SK-N-SH treated with all-trans-retinoic acid at 6 μM for 48 hours (cell line): ENCODE measurements around the gene TRAPPC2L.

Source experiments
- ATAC-seq: fragments of 200-7000 bp; cut with Tn5 transposase; 3 replicates; pipeline ENCODE4 v1.9.1; 2020; ENCODE audit warnings: mild to moderate bottlenecking, moderate library complexity
- ARNTL ChIP-seq: fragments of 450-650 bp; formaldehyde crosslinking; IDR thresholded peaks from 2 replicates; pipeline ENCODE4 v1.5.0; 2020; ENCODE audit warnings: low read depth, mild to moderate bottlenecking, moderate library complexity, borderline replicate concordance
- BACH2 ChIP-seq: fragments of 250-450 bp; sonication (Bioruptor Pico); IDR thresholded peaks from 2 replicates; pipeline ENCODE4 v1.9.0; 2021; ENCODE audit warnings: mild to moderate bottlenecking, borderline replicate concordance
- CSDC2 ChIP-seq: fragments of 250-450 bp; sonication (Bioruptor Pico); IDR thresholded peaks from 2 replicates; pipeline ENCODE4 v1.5.0; 2020; ENCODE audit warnings: mild to moderate bottlenecking, moderate library complexity
- ESRRG ChIP-seq: fragments of 250-450 bp; sonication (Bioruptor Pico); IDR thresholded peaks from 2 replicates; pipeline ENCODE4 v1.6.1; 2021; ENCODE audit warnings: mild to moderate bottlenecking
- GLIS3 ChIP-seq: fragments of 250-450 bp; sonication (Bioruptor Pico); IDR thresholded peaks from 2 replicates; pipeline ENCODE4 v1.5.0; 2020; ENCODE audit warnings: mild to moderate bottlenecking, moderate library complexity
- ISL1 ChIP-seq: fragments of 250-450 bp; sonication (Bioruptor Pico); IDR thresholded peaks from 2 replicates; pipeline ENCODE4 v2.1.2; 2022; ENCODE audit warnings: mild to moderate bottlenecking, moderate library complexity
- OSR1 ChIP-seq: fragments of 250-450 bp; sonication (Bioruptor Pico); IDR thresholded peaks from 2 replicates; pipeline ENCODE4 v1.8.0; 2022; ENCODE audit warnings: moderate library complexity, mild to moderate bottlenecking, inconsistent platforms
- PPARA ChIP-seq: fragments of 250-450 bp; sonication (Bioruptor Pico); IDR thresholded peaks from 2 replicates; pipeline ENCODE4 v1.5.0; 2020; ENCODE audit warnings: mild to moderate bottlenecking, borderline replicate concordance
- RARB ChIP-seq: fragments of 250-450 bp; sonication (Bioruptor Pico); IDR thresholded peaks from 2 replicates; pipeline ENCODE4 v1.8.0; 2021; ENCODE audit warnings: mild to moderate bottlenecking, moderate library complexity
- SNAI2 ChIP-seq: fragments of 250-450 bp; sonication (Bioruptor Pico); IDR thresholded peaks from 2 replicates; pipeline ENCODE4 v1.5.0; 2020; ENCODE audit warnings: mild to moderate bottlenecking, moderate library complexity
- TCF4 ChIP-seq: fragments of 250-450 bp; sonication (Bioruptor Pico); IDR thresholded peaks from 2 replicates; pipeline ENCODE4 v1.8.0; 2021; ENCODE audit warnings: mild to moderate bottlenecking, moderate library complexity, borderline replicate concordance
- TOX ChIP-seq: fragments of 250-450 bp; sonication (Bioruptor Pico); IDR thresholded peaks from 2 replicates; pipeline ENCODE4 v1.8.0; 2021; ENCODE audit warnings: mild to moderate bottlenecking, moderate library complexity, borderline replicate concordance
- ZC3H10 ChIP-seq: fragments of 250-450 bp; sonication (Bioruptor Pico); IDR thresholded peaks from 2 replicates; pipeline ENCODE4 v1.5.1; 2021; ENCODE audit warnings: mild to moderate bottlenecking, moderate library complexity
- ZFP30 ChIP-seq: fragments of 450-650 bp; formaldehyde crosslinking; IDR thresholded peaks from 2 replicates; pipeline ENCODE4 v1.5.0; 2022; ENCODE audit warnings: mild to moderate bottlenecking, moderate library complexity
- ZNF565 ChIP-seq: fragments of 450-650 bp; formaldehyde crosslinking; conservative IDR thresholded peaks from 2 replicates; pipeline ENCODE4 v1.5.0; 2020; ENCODE audit warnings: low read depth, mild to moderate bottlenecking, moderate library complexity
- ZNF70 ChIP-seq: fragments of 450-650 bp; formaldehyde crosslinking; IDR thresholded peaks from 2 replicates; pipeline ENCODE4 v1.5.0; 2020; ENCODE audit warnings: mild to moderate bottlenecking, moderate library complexity
- ZNF8 ChIP-seq: fragments of 450-650 bp; formaldehyde crosslinking; IDR thresholded peaks from 2 replicates; pipeline ENCODE4 v1.5.0; 2020; ENCODE audit warnings: mild to moderate bottlenecking, moderate library complexity
- TF ChIP-seq, protein P1 (sequence below): fragments of 250-450 bp; sonication (Bioruptor Pico); IDR thresholded peaks from 2 replicates; pipeline ENCODE4 v1.8.0; 2020; ENCODE audit warnings: mild to moderate bottlenecking, moderate library complexity, borderline replicate concordance
- TF ChIP-seq, protein P2 (sequence below): fragments of 250-450 bp; sonication (Bioruptor Pico); IDR thresholded peaks from 2 replicates; pipeline ENCODE4 v1.5.1; 2021; ENCODE audit warnings: mild to moderate bottlenecking, moderate library complexity
- TF ChIP-seq, protein P3 (sequence below): fragments of 250-450 bp; sonication (Bioruptor Pico); IDR thresholded peaks from 2 replicates; pipeline ENCODE4 v1.8.0; 2021; ENCODE audit warnings: low read depth, mild to moderate bottlenecking, moderate library complexity, borderline replicate concordance
- TF ChIP-seq, protein P4 (sequence below): fragments of 250-450 bp; sonication (Bioruptor Pico); IDR thresholded peaks from 2 replicates; pipeline ENCODE4 v1.5.1; 2020; ENCODE audit warnings: low read depth, mild to moderate bottlenecking, moderate library complexity

TRAPPC2L gene

DNA sequence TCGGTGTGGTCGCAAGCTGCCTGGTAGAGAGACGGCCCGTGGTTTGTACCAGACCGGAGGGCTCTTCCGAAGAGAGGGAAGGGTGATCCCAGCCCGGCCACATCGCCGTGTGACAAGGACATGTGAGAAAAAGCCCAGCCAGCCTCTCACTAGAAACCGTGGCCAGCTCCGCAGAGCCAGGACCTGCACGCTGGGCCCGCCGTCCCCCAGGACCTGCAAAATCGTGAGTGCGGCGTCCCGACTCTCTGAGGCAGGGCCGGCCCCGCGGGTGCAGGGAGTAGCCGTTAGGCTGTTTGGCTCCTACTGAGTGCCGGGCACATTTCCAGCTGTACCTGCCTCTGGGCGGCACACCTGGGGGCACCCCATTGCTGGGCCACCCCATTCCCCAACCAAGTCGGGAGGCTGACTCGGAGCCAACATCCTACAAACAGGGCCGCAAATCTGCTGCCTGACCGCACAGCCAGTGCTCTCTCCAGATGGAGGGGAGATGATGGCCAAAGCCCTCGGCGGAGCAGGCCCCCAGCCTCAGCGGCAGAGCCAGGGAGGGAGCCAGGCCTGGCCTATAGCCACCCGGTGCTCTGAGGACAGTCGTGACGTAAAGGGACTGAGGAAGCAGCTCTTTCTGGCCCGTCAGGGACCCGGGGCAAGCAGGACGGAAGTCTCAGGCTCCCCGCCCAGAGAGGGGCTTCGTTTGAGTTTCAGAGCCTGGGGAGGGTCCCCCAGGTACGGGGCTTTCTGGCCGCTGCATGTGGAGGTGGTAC, 43.2 kb downstream of the TRAPPC2L start:
- TF ChIP-seq ZNF8 (CRISPR knock-in tag) (no peak), CSDC2 (CRISPR knock-in tag) (no peak), ARNTL (CRISPR knock-in tag) (no peak), BACH2 (CRISPR knock-in tag) (no peak), ESRRG (CRISPR knock-in tag) (no peak), SNAI2 (CRISPR knock-in tag) (no peak), TCF4 (CRISPR knock-in tag) (no peak), ZC3H10 (CRISPR knock-in tag) (no peak), ZNF70 (CRISPR knock-in tag) (no peak), GLIS3 (no peak), ZNF565 (CRISPR knock-in tag) (no peak), PPARA (CRISPR knock-in tag) (no peak), OSR1 (CRISPR knock-in tag) (no peak)
- TF ChIP-seq, protein P1, sequence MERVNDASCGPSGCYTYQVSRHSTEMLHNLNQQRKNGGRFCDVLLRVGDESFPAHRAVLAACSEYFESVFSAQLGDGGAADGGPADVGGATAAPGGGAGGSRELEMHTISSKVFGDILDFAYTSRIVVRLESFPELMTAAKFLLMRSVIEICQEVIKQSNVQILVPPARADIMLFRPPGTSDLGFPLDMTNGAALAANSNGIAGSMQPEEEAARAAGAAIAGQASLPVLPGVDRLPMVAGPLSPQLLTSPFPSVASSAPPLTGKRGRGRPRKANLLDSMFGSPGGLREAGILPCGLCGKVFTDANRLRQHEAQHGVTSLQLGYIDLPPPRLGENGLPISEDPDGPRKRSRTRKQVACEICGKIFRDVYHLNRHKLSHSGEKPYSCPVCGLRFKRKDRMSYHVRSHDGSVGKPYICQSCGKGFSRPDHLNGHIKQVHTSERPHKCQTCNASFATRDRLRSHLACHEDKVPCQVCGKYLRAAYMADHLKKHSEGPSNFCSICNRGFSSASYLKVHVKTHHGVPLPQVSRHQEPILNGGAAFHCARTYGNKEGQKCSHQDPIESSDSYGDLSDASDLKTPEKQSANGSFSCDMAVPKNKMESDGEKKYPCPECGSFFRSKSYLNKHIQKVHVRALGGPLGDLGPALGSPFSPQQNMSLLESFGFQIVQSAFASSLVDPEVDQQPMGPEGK (CRISPR knock-in tag): no peak
- TF ChIP-seq, protein P2, sequence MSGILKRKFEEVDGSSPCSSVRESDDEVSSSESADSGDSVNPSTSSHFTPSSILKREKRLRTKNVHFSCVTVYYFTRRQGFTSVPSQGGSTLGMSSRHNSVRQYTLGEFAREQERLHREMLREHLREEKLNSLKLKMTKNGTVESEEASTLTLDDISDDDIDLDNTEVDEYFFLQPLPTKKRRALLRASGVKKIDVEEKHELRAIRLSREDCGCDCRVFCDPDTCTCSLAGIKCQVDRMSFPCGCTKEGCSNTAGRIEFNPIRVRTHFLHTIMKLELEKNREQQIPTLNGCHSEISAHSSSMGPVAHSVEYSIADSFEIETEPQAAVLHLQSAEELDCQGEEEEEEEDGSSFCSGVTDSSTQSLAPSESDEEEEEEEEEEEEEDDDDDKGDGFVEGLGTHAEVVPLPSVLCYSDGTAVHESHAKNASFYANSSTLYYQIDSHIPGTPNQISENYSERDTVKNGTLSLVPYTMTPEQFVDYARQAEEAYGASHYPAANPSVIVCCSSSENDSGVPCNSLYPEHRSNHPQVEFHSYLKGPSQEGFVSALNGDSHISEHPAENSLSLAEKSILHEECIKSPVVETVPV (CRISPR knock-in tag): no peak
- TF ChIP-seq, protein P3, sequence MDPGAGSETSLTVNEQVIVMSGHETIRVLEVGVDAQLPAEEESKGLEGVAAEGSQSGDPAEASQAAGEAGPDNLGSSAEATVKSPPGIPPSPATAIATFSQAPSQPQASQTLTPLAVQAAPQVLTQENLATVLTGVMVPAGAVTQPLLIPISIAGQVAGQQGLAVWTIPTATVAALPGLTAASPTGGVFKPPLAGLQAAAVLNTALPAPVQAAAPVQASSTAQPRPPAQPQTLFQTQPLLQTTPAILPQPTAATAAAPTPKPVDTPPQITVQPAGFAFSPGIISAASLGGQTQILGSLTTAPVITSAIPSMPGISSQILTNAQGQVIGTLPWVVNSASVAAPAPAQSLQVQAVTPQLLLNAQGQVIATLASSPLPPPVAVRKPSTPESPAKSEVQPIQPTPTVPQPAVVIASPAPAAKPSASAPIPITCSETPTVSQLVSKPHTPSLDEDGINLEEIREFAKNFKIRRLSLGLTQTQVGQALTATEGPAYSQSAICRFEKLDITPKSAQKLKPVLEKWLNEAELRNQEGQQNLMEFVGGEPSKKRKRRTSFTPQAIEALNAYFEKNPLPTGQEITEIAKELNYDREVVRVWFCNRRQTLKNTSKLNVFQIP: no peak
- no peak for ATAC-seq

GRCh38 chr16:88900662-88901052, 43.7 kb downstream of the TRAPPC2L start:
- no peak for ATAC-seq
- TF ChIP-seq ZNF565 (CRISPR knock-in tag) (no peak), RARB (no peak), ZFP30 (CRISPR knock-in tag) (no peak), ISL1 (CRISPR knock-in tag) (no peak), CSDC2 (CRISPR knock-in tag) (no peak), PPARA (CRISPR knock-in tag) (no peak)
- TF ChIP-seq, protein P4, sequence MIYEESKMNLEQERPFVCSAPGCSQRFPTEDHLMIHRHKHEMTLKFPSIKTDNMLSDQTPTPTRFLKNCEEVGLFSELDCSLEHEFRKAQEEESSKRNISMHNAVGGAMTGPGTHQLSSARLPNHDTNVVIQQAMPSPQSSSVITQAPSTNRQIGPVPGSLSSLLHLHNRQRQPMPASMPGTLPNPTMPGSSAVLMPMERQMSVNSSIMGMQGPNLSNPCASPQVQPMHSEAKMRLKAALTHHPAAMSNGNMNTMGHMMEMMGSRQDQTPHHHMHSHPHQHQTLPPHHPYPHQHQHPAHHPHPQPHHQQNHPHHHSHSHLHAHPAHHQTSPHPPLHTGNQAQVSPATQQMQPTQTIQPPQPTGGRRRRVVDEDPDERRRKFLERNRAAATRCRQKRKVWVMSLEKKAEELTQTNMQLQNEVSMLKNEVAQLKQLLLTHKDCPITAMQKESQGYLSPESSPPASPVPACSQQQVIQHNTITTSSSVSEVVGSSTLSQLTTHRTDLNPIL (CRISPR knock-in tag): no peak

DNA sequence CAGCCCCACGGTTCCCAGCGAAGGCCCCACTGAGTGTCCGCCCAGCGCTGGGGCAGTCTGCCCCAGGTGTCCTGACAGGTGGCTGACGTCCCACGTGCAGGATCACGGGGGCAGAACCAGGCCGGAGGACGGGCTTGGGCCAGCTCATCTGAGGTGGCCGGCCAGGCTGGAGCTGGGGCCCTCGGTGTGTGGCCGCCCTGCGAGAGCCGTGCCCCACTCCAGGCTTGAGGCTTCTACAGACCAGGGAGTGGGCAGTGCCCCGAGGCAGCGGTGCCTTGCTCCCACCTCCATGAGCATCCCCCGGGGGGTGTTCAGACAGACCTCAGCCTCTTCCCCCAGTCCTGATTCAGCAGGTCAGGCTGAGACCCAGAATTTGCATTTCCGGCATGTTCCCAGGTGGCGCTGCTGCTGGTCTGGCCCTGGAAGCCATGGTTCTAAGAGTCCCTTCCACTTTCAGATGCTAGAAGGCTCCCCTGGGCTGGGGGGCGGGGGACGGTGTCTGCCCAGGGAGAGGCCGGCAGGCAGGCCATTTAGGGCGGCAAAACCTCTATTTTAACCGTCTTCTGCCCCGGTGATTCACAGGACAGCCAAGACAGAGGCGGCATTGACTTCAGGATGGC, 44.9 kb downstream of the TRAPPC2L start:
- TF ChIP-seq, protein P4 (CRISPR knock-in tag): no peak
- TF ChIP-seq, protein P3: no peak
- TF ChIP-seq TOX (CRISPR knock-in tag): no peak
- no peak for TF ChIP-seq ZNF8 (CRISPR knock-in tag)
- TF ChIP-seq, protein P2 (CRISPR knock-in tag): no peak
- TF ChIP-seq OSR1 (CRISPR knock-in tag): no peak
- TF ChIP-seq ESRRG (CRISPR knock-in tag): no peak
- no peak for ATAC-seq
